ENCODE data around the gene TMEM201. TPM values are rescaled to one million over a fixed set of nuclear protein-coding genes. Genes with fewer than 3 reads are reported as not detected.

TMEM201 gene
- total and polyA plus RNA-seq, 9 of the 15 experiments (the other 6 are each of a cell fraction or from before 2014, with no cell fraction given), result 0.42 to 51.3 (median 7.4) TPM

DNA sequence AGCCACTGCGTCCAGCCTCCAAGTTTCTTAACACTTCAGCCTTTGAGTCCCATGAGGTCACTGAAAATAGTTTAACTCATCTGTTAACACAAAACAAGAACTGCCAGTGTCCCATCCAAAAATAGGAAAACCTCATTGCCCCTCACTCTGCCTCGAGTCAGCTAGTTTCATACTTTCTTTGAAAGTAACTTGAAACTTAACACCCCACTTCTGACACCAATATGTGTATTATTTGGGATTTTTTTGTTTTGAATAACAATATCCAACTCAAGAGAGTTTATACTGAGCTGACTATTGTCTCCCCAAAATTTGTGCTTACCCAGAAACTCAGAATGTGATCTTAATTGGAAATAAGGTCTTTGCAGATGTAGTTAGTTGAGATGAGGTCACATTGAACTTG is 45.9 kb downstream of the TMEM201 start:
- H3K4me2 ChIP-seq (ENCODE audit: insufficient read depth, low read length), result no peak overlapping the region
- peaks cover 0 to 2% of the 10 kb centered on the region in 2 experiments; a peak in 3 of 5 replicates for H3K27me3 ChIP-seq (ENCODE audit: control insufficient read depth in 2 of 2, insufficient read depth in 2 of 2, low read length in 2 of 2)
- WGBS (ENCODE audit: insufficient coverage, low coverage, missing lambda C conversion rate), result 45% methylated on average over 2 of the region's 2 CpGs
- no peaks in the 10 kb centered on the region for H3K36me3 ChIP-seq (ENCODE audit: control insufficient read depth, insufficient read depth, low read length)
- peaks cover 5 to 6% of the 10 kb centered on the region in 2 experiments; a peak in 4 of 5 replicates for H3K4me1 ChIP-seq (replicated peaks in 1 of 2; ENCODE audit: control insufficient read depth in 2 of 2, insufficient read depth in 2 of 2, low read length in 2 of 2)
- no peak overlapping the region for H3K9ac ChIP-seq (ENCODE audit: insufficient read depth in 1 of 2, low read depth in 2 of 2, low read length in 2 of 2)
- no peaks in the 10 kb centered on the region for H3K79me2 ChIP-seq (ENCODE audit: control insufficient read depth, insufficient read depth, low read length)
- no peak overlapping the region for H3K27ac ChIP-seq (ENCODE audit: extremely low read depth, low read depth, low read length)
- DNase-seq (ENCODE audit: extremely low read depth in 1 of 4, low spot score in 3 of 4) (no peak), FAIRE-seq (no peak), ATAC-seq (no peak)
- ChIA-PET CTCF (ENCODE audit: low intra/inter-chr PET ratio) (no interaction called here), POLR2A (interaction anchor here (0.6 kb wide), 1 partner anchor 24 kb away, joined by 3 read pairs; no protein-coding TSS in a partner anchor)
- H4K20me1 ChIP-seq (replicated peaks; ENCODE audit: control insufficient read depth, insufficient read depth, low read length), result no peaks in the 10 kb centered on the region
- H3K9me1 ChIP-seq (ENCODE audit: control insufficient read depth, insufficient read depth, low read length), result no peaks in the 10 kb centered on the region
- no TSS peak for BruUV-seq (replicated peaks)
- intact Hi-C loops (cut with micrococcal nuclease), result no loop called here
- H2AFZ ChIP-seq (ENCODE audit: low read depth, low read length), result no peak overlapping the region
- H3K4me3 ChIP-seq, result no peak overlapping the region
- H3K9me3 ChIP-seq (replicated peaks; ENCODE audit: control insufficient read depth, insufficient read depth, low read depth, low read length), result no peaks in the 10 kb centered on the region
- in situ Hi-C loops (cut with MboI), result no loop called here
- TF ChIP-seq, protein P1, sequence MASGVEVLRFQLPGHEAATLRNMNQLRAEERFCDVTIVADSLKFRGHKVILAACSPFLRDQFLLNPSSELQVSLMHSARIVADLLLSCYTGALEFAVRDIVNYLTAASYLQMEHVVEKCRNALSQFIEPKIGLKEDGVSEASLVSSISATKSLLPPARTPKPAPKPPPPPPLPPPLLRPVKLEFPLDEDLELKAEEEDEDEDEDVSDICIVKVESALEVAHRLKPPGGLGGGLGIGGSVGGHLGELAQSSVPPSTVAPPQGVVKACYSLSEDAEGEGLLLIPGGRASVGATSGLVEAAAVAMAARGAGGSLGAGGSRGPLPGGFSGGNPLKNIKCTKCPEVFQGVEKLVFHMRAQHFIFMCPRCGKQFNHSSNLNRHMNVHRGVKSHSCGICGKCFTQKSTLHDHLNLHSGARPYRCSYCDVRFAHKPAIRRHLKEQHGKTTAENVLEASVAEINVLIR (CRISPR knock-in tag; IDR thresholded peaks at IDR 0.05), result no peak
- TF ChIP-seq ZNF707 (CRISPR knock-in tag; conservative IDR thresholded peaks at IDR 0.05) (peak; percentile 83), ZNF23 (CRISPR knock-in tag; IDR thresholded peaks at IDR 0.05) (no peak), CHD1 (IDR thresholded peaks at IDR 0.05; ENCODE audit: low read length) (no peak)
- TF ChIP-seq, protein P2, sequence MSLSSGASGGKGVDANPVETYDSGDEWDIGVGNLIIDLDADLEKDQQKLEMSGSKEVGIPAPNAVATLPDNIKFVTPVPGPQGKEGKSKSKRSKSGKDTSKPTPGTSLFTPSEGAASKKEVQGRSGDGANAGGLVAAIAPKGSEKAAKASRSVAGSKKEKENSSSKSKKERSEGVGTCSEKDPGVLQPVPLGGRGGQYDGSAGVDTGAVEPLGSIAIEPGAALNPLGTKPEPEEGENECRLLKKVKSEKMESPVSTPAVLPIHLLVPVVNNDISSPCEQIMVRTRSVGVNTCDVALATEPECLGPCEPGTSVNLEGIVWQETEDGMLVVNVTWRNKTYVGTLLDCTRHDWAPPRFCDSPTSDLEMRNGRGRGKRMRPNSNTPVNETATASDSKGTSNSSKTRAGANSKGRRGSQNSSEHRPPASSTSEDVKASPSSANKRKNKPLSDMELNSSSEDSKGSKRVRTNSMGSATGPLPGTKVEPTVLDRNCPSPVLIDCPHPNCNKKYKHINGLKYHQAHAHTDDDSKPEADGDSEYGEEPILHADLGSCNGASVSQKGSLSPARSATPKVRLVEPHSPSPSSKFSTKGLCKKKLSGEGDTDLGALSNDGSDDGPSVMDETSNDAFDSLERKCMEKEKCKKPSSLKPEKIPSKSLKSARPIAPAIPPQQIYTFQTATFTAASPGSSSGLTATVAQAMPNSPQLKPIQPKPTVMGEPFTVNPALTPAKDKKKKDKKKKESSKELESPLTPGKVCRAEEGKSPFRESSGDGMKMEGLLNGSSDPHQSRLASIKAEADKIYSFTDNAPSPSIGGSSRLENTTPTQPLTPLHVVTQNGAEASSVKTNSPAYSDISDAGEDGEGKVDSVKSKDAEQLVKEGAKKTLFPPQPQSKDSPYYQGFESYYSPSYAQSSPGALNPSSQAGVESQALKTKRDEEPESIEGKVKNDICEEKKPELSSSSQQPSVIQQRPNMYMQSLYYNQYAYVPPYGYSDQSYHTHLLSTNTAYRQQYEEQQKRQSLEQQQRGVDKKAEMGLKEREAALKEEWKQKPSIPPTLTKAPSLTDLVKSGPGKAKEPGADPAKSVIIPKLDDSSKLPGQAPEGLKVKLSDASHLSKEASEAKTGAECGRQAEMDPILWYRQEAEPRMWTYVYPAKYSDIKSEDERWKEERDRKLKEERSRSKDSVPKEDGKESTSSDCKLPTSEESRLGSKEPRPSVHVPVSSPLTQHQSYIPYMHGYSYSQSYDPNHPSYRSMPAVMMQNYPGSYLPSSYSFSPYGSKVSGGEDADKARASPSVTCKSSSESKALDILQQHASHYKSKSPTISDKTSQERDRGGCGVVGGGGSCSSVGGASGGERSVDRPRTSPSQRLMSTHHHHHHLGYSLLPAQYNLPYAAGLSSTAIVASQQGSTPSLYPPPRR (CRISPR knock-in tag; IDR thresholded peaks at IDR 0.05; ENCODE audit: borderline replicate concordance), result no peak
- TF ChIP-seq, protein P3, sequence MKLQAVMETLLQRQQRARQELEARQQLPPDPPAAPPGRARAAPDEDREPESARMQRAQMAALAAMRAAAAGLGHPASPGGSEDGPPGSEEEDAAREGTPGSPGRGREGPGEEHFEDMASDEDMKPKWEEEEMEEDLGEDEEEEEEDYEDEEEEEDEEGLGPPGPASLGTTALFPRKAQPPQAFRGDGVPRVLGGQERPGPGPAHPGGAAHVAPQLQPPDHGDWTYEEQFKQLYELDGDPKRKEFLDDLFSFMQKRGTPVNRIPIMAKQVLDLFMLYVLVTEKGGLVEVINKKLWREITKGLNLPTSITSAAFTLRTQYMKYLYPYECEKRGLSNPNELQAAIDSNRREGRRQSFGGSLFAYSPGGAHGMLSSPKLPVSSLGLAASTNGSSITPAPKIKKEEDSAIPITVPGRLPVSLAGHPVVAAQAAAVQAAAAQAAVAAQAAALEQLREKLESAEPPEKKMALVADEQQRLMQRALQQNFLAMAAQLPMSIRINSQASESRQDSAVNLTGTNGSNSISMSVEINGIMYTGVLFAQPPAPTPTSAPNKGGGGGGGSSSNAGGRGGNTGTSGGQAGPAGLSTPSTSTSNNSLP (IDR thresholded peaks at IDR 0.05; ENCODE audit: borderline replicate concordance, low read depth, low read length), result no peak
- TF ChIP-seq, protein P4, sequence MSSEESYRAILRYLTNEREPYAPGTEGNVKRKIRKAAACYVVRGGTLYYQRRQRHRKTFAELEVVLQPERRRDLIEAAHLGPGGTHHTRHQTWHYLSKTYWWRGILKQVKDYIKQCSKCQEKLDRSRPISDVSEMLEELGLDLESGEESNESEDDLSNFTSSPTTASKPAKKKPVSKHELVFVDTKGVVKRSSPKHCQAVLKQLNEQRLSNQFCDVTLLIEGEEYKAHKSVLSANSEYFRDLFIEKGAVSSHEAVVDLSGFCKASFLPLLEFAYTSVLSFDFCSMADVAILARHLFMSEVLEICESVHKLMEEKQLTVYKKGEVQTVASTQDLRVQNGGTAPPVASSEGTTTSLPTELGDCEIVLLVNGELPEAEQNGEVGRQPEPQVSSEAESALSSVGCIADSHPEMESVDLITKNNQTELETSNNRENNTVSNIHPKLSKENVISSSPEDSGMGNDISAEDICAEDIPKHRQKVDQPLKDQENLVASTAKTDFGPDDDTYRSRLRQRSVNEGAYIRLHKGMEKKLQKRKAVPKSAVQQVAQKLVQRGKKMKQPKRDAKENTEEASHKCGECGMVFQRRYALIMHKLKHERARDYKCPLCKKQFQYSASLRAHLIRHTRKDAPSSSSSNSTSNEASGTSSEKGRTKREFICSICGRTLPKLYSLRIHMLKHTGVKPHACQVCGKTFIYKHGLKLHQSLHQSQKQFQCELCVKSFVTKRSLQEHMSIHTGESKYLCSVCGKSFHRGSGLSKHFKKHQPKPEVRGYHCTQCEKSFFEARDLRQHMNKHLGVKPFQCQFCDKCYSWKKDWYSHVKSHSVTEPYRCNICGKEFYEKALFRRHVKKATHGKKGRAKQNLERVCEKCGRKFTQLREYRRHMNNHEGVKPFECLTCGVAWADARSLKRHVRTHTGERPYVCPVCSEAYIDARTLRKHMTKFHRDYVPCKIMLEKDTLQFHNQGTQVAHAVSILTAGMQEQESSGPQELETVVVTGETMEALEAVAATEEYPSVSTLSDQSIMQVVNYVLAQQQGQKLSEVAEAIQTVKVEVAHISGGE (CRISPR knock-in tag; IDR thresholded peaks at IDR 0.05), result no peak
- TF ChIP-seq, protein P5, sequence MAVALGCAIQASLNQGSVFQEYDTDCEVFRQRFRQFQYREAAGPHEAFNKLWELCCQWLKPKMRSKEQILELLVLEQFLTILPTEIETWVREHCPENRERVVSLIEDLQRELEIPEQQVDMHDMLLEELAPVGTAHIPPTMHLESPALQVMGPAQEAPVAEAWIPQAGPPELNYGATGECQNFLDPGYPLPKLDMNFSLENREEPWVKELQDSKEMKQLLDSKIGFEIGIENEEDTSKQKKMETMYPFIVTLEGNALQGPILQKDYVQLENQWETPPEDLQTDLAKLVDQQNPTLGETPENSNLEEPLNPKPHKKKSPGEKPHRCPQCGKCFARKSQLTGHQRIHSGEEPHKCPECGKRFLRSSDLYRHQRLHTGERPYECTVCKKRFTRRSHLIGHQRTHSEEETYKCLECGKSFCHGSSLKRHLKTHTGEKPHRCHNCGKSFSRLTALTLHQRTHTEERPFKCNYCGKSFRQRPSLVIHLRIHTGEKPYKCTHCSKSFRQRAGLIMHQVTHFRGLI (CRISPR knock-in tag; IDR thresholded peaks at IDR 0.05), result no peak

Data from K562 (cell line).